Kidney epithelial cell (primary cell): ENCODE data around the gene MLIP. TPM values are rescaled to one million over a fixed set of nuclear protein-coding genes. Genes with fewer than 3 reads are reported as not detected.

Source experiments
- DNase-seq: peaks from one replicate; pipeline ENCODE4 v3.0.0-alpha.2; 2010; ENCODE audit warnings: low read depth
- H3K27me3 ChIP-seq: 2 replicates; pipeline ENCODE4 v1.6.0; 2011; ENCODE audit warnings: low read length; ENCODE audit not compliant: control insufficient read depth, insufficient read depth
- H3K36me3 ChIP-seq: 2 replicates; pipeline ENCODE4 v1.5.1; 2011; ENCODE audit warnings: low read length; ENCODE audit not compliant: control insufficient read depth, insufficient read depth
- H3K4me3 ChIP-seq: 2 replicates; pipeline ENCODE4 v1.5.1; 2011; ENCODE audit warnings: low read depth, mild to moderate bottlenecking, control low read depth, low read length
- CTCF ChIP-seq: IDR thresholded peaks from 2 replicates; pipeline ENCODE4 v1.5.1; 2011; ENCODE audit warnings: mild to moderate bottlenecking, moderate library complexity, low read length, control low read depth, inconsistent platforms; ENCODE audit not compliant: insufficient read depth, poor library complexity, severe bottlenecking
- total RNA-seq: library from RNA; depleted of rRNA; stranded (reverse); fragments of >200 nt; gene quantifications from 2 replicates; pipeline ENCODE4 v1.2.3, GENCODE V29; 2015

The MLIP gene
- total RNA-seq, 1 donor from 2014 or later = not detected

- no peak for DNase-seq
These were observed 105.1 kb downstream of the MLIP start for GRCh38 chr6:54216336-54216735.

GRCh38 chr6:54217018-54217417 is 105.8 kb downstream of the MLIP start:
- Histone ChIP-seq H3K4me3 (no peak overlapping the region), H3K36me3 (no peaks in the 10 kb centered on the region), H3K27me3 (no peaks in the 10 kb centered on the region)
- no peak for DNase-seq
- TF ChIP-seq CTCF = no peak

More at GRCh38 chr6:54216336-54216735, 105.1 kb downstream of the MLIP start:
- Histone ChIP-seq H3K4me3 (no peak overlapping the region), H3K27me3 (no peaks in the 10 kb centered on the region), H3K36me3 (no peaks in the 10 kb centered on the region)
- no peak for TF ChIP-seq CTCF

- H3K4me3 ChIP-seq = no peak overlapping the region
- H3K36me3 ChIP-seq = no peaks in the 10 kb centered on the region
- TF ChIP-seq CTCF = no peak
- no peak for DNase-seq
- no peaks in the 10 kb centered on the region for H3K27me3 ChIP-seq
These were observed 111.0 kb downstream of the MLIP start for GRCh38 chr6:54222217-54222616.

- DNase-seq = no peak
- Histone ChIP-seq H3K36me3 (no peaks in the 10 kb centered on the region), H3K27me3 (no peaks in the 10 kb centered on the region), H3K4me3 (no peak overlapping the region)
- no peak for TF ChIP-seq CTCF
These were observed 121.5 kb downstream of the MLIP start for GRCh38 chr6:54232703-54233102.

- DNase-seq = no peak
- no peaks in the 10 kb centered on the region for H3K27me3 ChIP-seq
- no peaks in the 10 kb centered on the region for H3K36me3 ChIP-seq
- H3K4me3 ChIP-seq = no peak overlapping the region
- TF ChIP-seq CTCF = no peak
These were observed 123.3 kb downstream of the MLIP start for GRCh38 chr6:54234539-54234938.

- TF ChIP-seq CTCF = no peak
- no peak for DNase-seq
- Histone ChIP-seq H3K27me3 (no peaks in the 10 kb centered on the region), H3K36me3 (no peaks in the 10 kb centered on the region), H3K4me3 (no peak overlapping the region)
These were observed 125.7 kb downstream of the MLIP start for GRCh38 chr6:54236984-54237383.
